ENCODE data around the gene RER1. TPM values are rescaled to one million over a fixed set of nuclear protein-coding genes. Genes with fewer than 3 reads are reported as not detected.

RER1 gene
- total RNA-seq, 2 experiments from 2014 or later, result 146 to 174 TPM

DNA sequence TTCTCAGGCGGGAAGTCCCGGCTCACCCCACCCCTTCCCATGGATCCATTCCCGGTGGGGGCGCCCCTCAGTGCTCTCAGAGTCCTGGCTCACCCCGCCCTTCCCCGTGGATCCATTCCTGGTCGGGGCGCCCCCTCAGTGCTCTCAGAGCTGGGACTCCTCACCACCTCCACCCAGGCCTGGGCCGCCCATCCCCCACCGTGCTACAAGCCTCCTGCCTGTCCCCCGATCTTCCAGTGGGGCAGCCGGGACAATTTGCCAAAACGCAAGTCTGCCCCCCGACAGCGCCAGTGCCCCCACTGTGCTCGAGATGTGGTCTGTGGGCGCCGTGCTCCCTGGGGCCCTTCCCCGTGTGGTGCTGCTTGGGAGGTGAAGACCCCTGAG is 61.3 kb downstream of the RER1 start:
- DNase-seq (no peak), ATAC-seq (no peak)
- no peaks in the 10 kb centered on the region for H3K9me3 Mint-ChIP-seq (ENCODE audit: low read depth)
- no peaks in the 10 kb centered on the region for H3K27me3 Mint-ChIP-seq
- no peak overlapping the region for H3K4me3 Mint-ChIP-seq
- H3K36me3 Mint-ChIP-seq, result no peaks in the 10 kb centered on the region
- CTCF ChIA-PET, result no interaction called here
- no peak overlapping the region for H3K27ac Mint-ChIP-seq
- no peaks in the 10 kb centered on the region for H3K4me1 Mint-ChIP-seq

DNA sequence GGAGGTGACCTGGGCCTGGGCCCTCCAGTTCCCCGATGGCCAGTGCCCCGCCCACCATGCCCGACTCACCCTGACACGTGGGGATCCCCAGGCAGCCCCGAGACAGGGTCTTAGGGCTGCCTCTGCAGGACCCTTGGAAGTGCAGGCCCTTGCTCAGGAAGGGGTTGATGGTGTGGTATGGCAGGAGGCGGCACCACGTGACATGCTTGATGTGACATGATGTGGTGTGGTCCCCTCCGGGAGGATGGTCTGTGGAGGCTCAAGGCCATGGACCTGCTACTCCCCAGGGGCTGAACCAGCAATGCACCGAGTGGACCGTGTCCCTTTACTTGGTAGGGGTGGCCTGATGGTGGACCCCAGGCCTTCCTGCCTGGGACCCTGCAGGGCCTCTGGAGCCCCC is 62.6 kb downstream of the RER1 start:
- no peaks in the 10 kb centered on the region for H3K36me3 Mint-ChIP-seq
- no peak overlapping the region for H3K27ac Mint-ChIP-seq
- H3K4me1 Mint-ChIP-seq, result no peaks in the 10 kb centered on the region
- no peaks in the 10 kb centered on the region for H3K9me3 Mint-ChIP-seq (ENCODE audit: low read depth)
- H3K27me3 Mint-ChIP-seq, result no peaks in the 10 kb centered on the region
- CTCF ChIA-PET, result no interaction called here
- DNase-seq (no peak), ATAC-seq (no peak)
- H3K4me3 Mint-ChIP-seq, result no peak overlapping the region

Other genes with a start within 250 kb of the RER1 start
- gene FAAP20, start 197.1 kb upstream of the RER1 start, total RNA-seq, result 10 to 100 TPM; 52.5 to 55.7 TPM
- gene SKI, start 163.5 kb upstream of the RER1 start, total RNA-seq, result 10 to 100 TPM; 35.0 to 42.9 TPM
- 1 to 10 TPM; 8.0 to 8.5 TPM for gene MORN1, start 287 bp upstream of the RER1 start, total RNA-seq
- gene PEX10, start 20.7 kb downstream of the RER1 start, total RNA-seq, result 10 to 100 TPM in 1 of 2 experiments, 1 to 10 TPM in 1; 8.7 to 12.3 TPM
- gene PLCH2, start 84.4 kb downstream of the RER1 start, total RNA-seq, result 10 to 100 TPM in 1 of 2 experiments, 1 to 10 TPM in 1; 6.5 to 13.5 TPM
- 10 to 100 TPM; 72.2 to 91.2 TPM for gene PANK4, start 134.8 kb downstream of the RER1 start, total RNA-seq
- not detected for gene HES5, start 138.4 kb downstream of the RER1 start, total RNA-seq
- gene TNFRSF14, start 164.5 kb downstream of the RER1 start, total RNA-seq, result 100 to 1,000 TPM; 106 to 111 TPM
- gene PRXL2B, start 194.9 kb downstream of the RER1 start, total RNA-seq, result 10 to 100 TPM; 22.4 to 26.2 TPM
- under 1 TPM in 1 of 2 experiments, not detected in 1; 0.58 TPM for gene MMEL1, start 241.2 kb downstream of the RER1 start, total RNA-seq

Measured in activated CD8-positive, alpha-beta memory T cell treated with anti-CD3 and anti-CD28 coated beads, Interleukin-2, amount 10 ng/mL, durations not matched to agents 7 days and 5 days (primary cell).